OCI-LY7 (cell line): ENCODE results near the gene F13A1. TPM values are rescaled to one million over a fixed set of nuclear protein-coding genes. Genes with fewer than 3 reads are reported as not detected.

Experiments used
- BruUV-seq: library from RNA; stranded (reverse); fragments of 400-500 nt; replicated peaks from 2 replicates; lab custom pipeline; 2021; lab: Mats Ljungman, UMichigan
- CTCF ChIA-PET: fragments of 300-600 bp; sonication (Branson Sonifier 250); formaldehyde crosslinking; loops from one replicate; lab custom pipeline; 2022; ENCODE audit warnings: antibody characterized with exemption; ENCODE audit not compliant: unreplicated experiment; lab: Charles Lee
- POLR2A ChIA-PET: fragments of 300-600 bp; sonication (Branson Sonifier 250); formaldehyde crosslinking; loops from one replicate; lab custom pipeline; 2022; ENCODE audit warnings: antibody characterized with exemption; lab: Charles Lee
- DNase-seq: peaks from one replicate; pipeline ENCODE4 v3.0.0-alpha.2; 2015; ENCODE audit warnings: low spot score
- H2AFZ ChIP-seq: fragments of 200-600 bp; sonication (generic), shearing (Covaris generic); 2 replicates; pipeline ENCODE4 v1.6.1; 2014; ENCODE audit warnings: mild to moderate bottlenecking, antibody characterized with exemption, low read length, moderate library complexity
- H3K27ac ChIP-seq: fragments of 200-600 bp; sonication (generic); 2 replicates; pipeline ENCODE4 v1.5.1; 2014; ENCODE audit warnings: mixed run types, low read depth, mild to moderate bottlenecking, moderate library complexity, low read length, inconsistent platforms; ENCODE audit not compliant: poor library complexity, severe bottlenecking
- H3K36me3 ChIP-seq: fragments of 200-600 bp; sonication (generic); 2 replicates; pipeline ENCODE4 v1.6.1; 2014; ENCODE audit warnings: mild to moderate bottlenecking, antibody characterized with exemption, low read length, moderate library complexity, mixed read lengths; ENCODE audit not compliant: insufficient read depth
- H3K4me1 ChIP-seq: fragments of 200-600 bp; sonication (generic); 2 replicates; pipeline ENCODE4 v1.5.1; 2014; ENCODE audit warnings: mild to moderate bottlenecking, low read length; ENCODE audit not compliant: insufficient read depth, poor library complexity, severe bottlenecking
- H3K4me2 ChIP-seq: fragments of 200-600 bp; sonication (generic); 2 replicates; pipeline ENCODE4 v1.6.1; 2014; ENCODE audit warnings: mild to moderate bottlenecking, low read length
- H3K4me3 ChIP-seq: fragments of 200-600 bp; sonication (generic); 2 replicates; pipeline ENCODE4 v1.5.1; 2014; ENCODE audit warnings: mild to moderate bottlenecking, low read depth, low read length; ENCODE audit not compliant: poor library complexity, severe bottlenecking
- H3K79me2 ChIP-seq: fragments of 200-600 bp; sonication (generic); 2 replicates; pipeline ENCODE4 v1.6.1; 2016; ENCODE audit warnings: low read depth, mild to moderate bottlenecking, low read length, moderate library complexity, mixed read lengths; ENCODE audit not compliant: insufficient read depth
- H3K9me2 ChIP-seq: fragments of 200-600 bp; sonication (generic); 2 replicates; pipeline ENCODE4 v1.6.1; 2016; ENCODE audit warnings: mild to moderate bottlenecking, low read length, mixed read lengths; ENCODE audit not compliant: insufficient read depth
- H3K9me3 ChIP-seq: fragments of 200-600 bp; sonication (generic); 2 replicates; pipeline ENCODE4 v1.6.1; 2014; ENCODE audit warnings: mild to moderate bottlenecking, mixed run types, low read length, mixed read lengths
- H4K20me1 ChIP-seq: fragments of 200-600 bp; sonication (generic); 2 replicates; pipeline ENCODE4 v1.6.1; 2014; ENCODE audit warnings: mild to moderate bottlenecking, antibody characterized with exemption, low read length, moderate library complexity, mixed read lengths; ENCODE audit not compliant: insufficient read depth
- CTCF ChIP-seq: fragments of 200-600 bp; sonication (generic); conservative IDR thresholded peaks from 2 replicates; pipeline ENCODE4 v1.5.1; 2014; ENCODE audit warnings: mild to moderate bottlenecking, antibody characterized with exemption, low read length, moderate library complexity, mixed read lengths
- EZH2phosphoT487 ChIP-seq: fragments of 200-600 bp; sonication (generic); IDR thresholded peaks from 2 replicates; pipeline ENCODE4 v1.6.1; 2018; ENCODE audit warnings: low read depth, borderline replicate concordance, mild to moderate bottlenecking, mixed run types, antibody characterized with exemption, low read length, moderate library complexity, mixed read lengths
- intact Hi-C: fragments of 100-400 bp; cut with micrococcal nuclease; formaldehyde crosslinking; loops from one replicate; pipeline ENCODE4 v1.10.0; 2022; ENCODE audit not compliant: unreplicated experiment
- total RNA-seq, 2 experiments: library from RNA; depleted of rRNA in 1 of 2; stranded (reverse); fragments of >200 nt in 1 of 2; shearing (Covaris generic) in 1 of 2; gene quantifications; 2 replicates each; pipeline ENCODE4 v1.2.3, GENCODE V29; 2014 to 2022

The F13A1 gene
- total RNA-seq, 2 experiments from 2014 or later, result 0.13 to 0.63 TPM

GRCh38 chr6:6346427-6347023 is 26.1 kb upstream of the F13A1 start:
- Histone ChIP-seq H3K79me2 (no peaks in the 10 kb centered on the region), H3K27ac (no peak overlapping the region), H3K4me1 (peaks cover 2% of the 10 kb centered on the region), H4K20me1 (no peaks in the 10 kb centered on the region), H3K36me3 (no peaks in the 10 kb centered on the region), H3K9me2 (no peaks in the 10 kb centered on the region), H3K4me3 (no peak overlapping the region), H3K4me2 (no peak overlapping the region), H2AFZ (no peak overlapping the region), H3K9me3 (no peaks in the 10 kb centered on the region)
- intact Hi-C loops, result no loop called here
- POLR2A ChIA-PET, result interaction anchor here (1.0 kb wide), 1 partner anchor 61 kb away, joined by 3 read pairs; no protein-coding TSS in a partner anchor
- TF ChIP-seq EZH2phosphoT487 (no peak), CTCF (no peak)
- no peak for DNase-seq
- CTCF ChIA-PET, result no interaction called here
- BruUV-seq, result no TSS peak

DNA sequence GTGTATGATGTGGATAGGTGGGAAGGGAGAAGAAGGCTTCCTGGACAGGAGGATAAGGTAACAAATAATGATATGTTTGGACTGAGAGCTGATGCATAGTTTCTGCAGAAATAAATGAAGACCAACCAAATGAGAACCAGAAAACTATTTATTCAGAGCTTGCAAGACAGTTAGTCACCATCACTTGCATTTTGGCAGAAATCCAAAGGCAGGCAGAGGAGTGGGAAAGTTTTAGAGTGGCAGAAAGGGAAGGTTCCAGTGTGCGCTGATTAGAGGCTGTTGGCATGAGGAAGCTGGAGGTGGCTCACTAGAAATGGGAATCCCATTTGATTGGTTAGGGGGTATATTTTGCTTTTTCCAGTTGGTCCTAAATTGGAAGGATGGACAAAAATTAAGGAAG is 13.0 kb upstream of the F13A1 start:
- POLR2A ChIA-PET, result interaction anchor here (0.7 to 8.1 kb wide), 13 partner anchors 15 to 154 kb away, joined by 3 to 59 read pairs (median 4); no protein-coding TSS in a partner anchor
- no peaks in the 10 kb centered on the region for H3K9me2 ChIP-seq
- no peak for TF ChIP-seq EZH2phosphoT487
- no peak for TF ChIP-seq CTCF
- DNase-seq, result no peak
- H3K9me3 ChIP-seq, result peaks cover 14% of the 10 kb centered on the region
- peaks cover 5% of the 10 kb centered on the region; the same call in 1 of the 2 replicates for H3K36me3 ChIP-seq
- intact Hi-C loops, result loop anchor here (2.0 to 5.0 kb wide), 3 partner anchors 213 to 326 kb away; partner anchors contain the start of gene NRN1
- peak overlapping the region; percentile 64 for H3K4me3 ChIP-seq
- peak overlapping the region; percentile 69; the same call in 1 of the 2 replicates for H2AFZ ChIP-seq
- BruUV-seq, result no TSS peak
- H3K27ac ChIP-seq, result peak overlapping the region; percentile 97
- H3K79me2 ChIP-seq, result no peaks in the 10 kb centered on the region
- H3K4me2 ChIP-seq, result peak overlapping the region; percentile 82
- CTCF ChIA-PET, result no interaction called here
- H4K20me1 ChIP-seq, result no peaks in the 10 kb centered on the region
- H3K4me1 ChIP-seq, result peaks cover 81% of the 10 kb centered on the region

DNA sequence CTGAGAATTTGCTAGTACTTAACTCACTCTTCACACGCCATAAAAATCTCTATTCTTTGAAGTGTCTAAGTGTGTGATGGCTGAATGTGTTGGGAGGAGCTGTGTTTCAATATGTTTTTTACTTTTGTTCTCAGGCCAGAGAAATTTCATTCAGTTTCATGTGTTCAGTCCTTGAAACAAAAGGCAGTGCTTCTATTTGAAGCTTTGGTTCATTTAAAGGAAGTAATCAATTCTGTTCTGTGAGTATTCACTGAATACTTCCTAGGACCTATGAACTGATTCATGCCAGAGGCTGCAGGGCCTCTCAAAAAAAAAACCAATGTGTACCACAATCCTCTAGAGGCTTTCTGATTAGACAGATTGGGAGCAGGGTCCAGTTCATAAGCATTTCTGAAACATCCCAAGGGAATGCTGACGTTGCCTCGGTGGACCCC is 12.4 kb upstream of the F13A1 start:
- peak overlapping the region; percentile 69; the same call in 1 of the 2 replicates for H2AFZ ChIP-seq
- CTCF ChIA-PET, result no interaction called here

More for the DNA sequence above, 12.4 kb upstream of the F13A1 start:
- POLR2A ChIA-PET, result interaction anchor here (0.5 to 8.1 kb wide), 33 partner anchors 8 to 1819 kb away, joined by 3 to 59 read pairs (median 4); no protein-coding TSS in a partner anchor
- Histone ChIP-seq H3K4me1 (peaks cover 82% of the 10 kb centered on the region), H3K4me3 (peak overlapping the region; percentile 64), H3K4me2 (peak overlapping the region; percentile 82), H3K36me3 (peaks cover 5% of the 10 kb centered on the region; the same call in 1 of the 2 replicates), H3K9me2 (no peaks in the 10 kb centered on the region), H3K9me3 (peaks cover 14% of the 10 kb centered on the region), H3K27ac (peak overlapping the region; percentile 97), H4K20me1 (no peaks in the 10 kb centered on the region), H3K79me2 (no peaks in the 10 kb centered on the region)
- TF ChIP-seq EZH2phosphoT487, result no peak
- no peak for TF ChIP-seq CTCF
- BruUV-seq, result TSS peak; percentile 94
- intact Hi-C loops, result loop anchor here (2.0 to 5.0 kb wide), 3 partner anchors 214 to 326 kb away; partner anchors contain the start of gene NRN1
- DNase-seq, result peak; percentile 42
